Keratinocyte (primary cell): ENCODE data around the gene MYBPH. TPM values are rescaled to one million over a fixed set of nuclear protein-coding genes. Genes with fewer than 3 reads are reported as not detected.

Experiments
- DNase-seq: peaks from one replicate; pipeline ENCODE4 v3.0.0-alpha.2; 2011; ENCODE audit warnings: low read depth, missing footprints, low spot score
- FAIRE-seq: peaks from 2 replicates; lab custom pipeline; 2011; peaks lifted over from hg19 to GRCh38; lab: Jason Lieb, UNC
- H2AFZ ChIP-seq: 2 replicates; pipeline ENCODE4 v1.6.0; 2012; ENCODE audit warnings: low read length, control low read depth, inconsistent platforms; ENCODE audit not compliant: control insufficient read depth
- H3K27ac ChIP-seq: 2 replicates; pipeline ENCODE4 v1.5.1; 2011; ENCODE audit warnings: low read length; ENCODE audit not compliant: control insufficient read depth, insufficient read depth
- H3K27me3 ChIP-seq: 3 replicates; pipeline ENCODE4 v1.6.0; 2011; ENCODE audit warnings: low read length; ENCODE audit not compliant: control insufficient read depth, insufficient read depth; ENCODE audit errors: extremely low read depth
- H3K36me3 ChIP-seq, 2 experiments: 2 replicates in 1 of 2; 3 replicates in 1 of 2; pipeline ENCODE4 v1.5.1; 2011; ENCODE audit warnings: low read length in 2 of 2, mild to moderate bottlenecking in 1 of 2; ENCODE audit not compliant: control insufficient read depth in 2 of 2, insufficient read depth in 2 of 2; ENCODE audit errors: extremely low read depth in 1 of 2
- H3K4me1 ChIP-seq: 3 replicates; pipeline ENCODE4 v1.5.1; 2011; ENCODE audit warnings: low read length; ENCODE audit not compliant: control insufficient read depth, insufficient read depth; ENCODE audit errors: extremely low read depth
- H3K4me2 ChIP-seq: 3 replicates; pipeline ENCODE4 v1.6.0; 2011; ENCODE audit warnings: low read depth, low read length; ENCODE audit not compliant: control insufficient read depth, insufficient read depth; ENCODE audit errors: extremely low read depth
- H3K4me3 ChIP-seq, 3 experiments: fragments of 200-600 bp in 1 of 3; sonication (generic) in 1 of 3; 2 replicates in 2 of 3; 3 replicates in 1 of 3; pipeline ENCODE4 v1.5.1; 2011 to 2016; ENCODE audit warnings: low read length in 3 of 3, mild to moderate bottlenecking in 3 of 3, control low read depth in 2 of 3, inconsistent platforms in 1 of 3, low read depth in 1 of 3, mixed read lengths in 1 of 3, mixed run types in 1 of 3, moderate library complexity in 1 of 3; ENCODE audit not compliant: control insufficient read depth in 2 of 3, insufficient read depth in 2 of 3; ENCODE audit errors: extremely low read depth in 1 of 3
- H3K79me2 ChIP-seq: 2 replicates; pipeline ENCODE4 v1.6.0; 2012; ENCODE audit warnings: low read length; ENCODE audit not compliant: control insufficient read depth, insufficient read depth
- H3K9ac ChIP-seq: 3 replicates; pipeline ENCODE4 v1.6.0; 2011; ENCODE audit warnings: low read length; ENCODE audit not compliant: control insufficient read depth, insufficient read depth; ENCODE audit errors: extremely low read depth
- H3K9me1 ChIP-seq: 3 replicates; pipeline ENCODE4 v1.6.0; 2011; ENCODE audit warnings: low read length; ENCODE audit not compliant: control insufficient read depth, insufficient read depth; ENCODE audit errors: extremely low read depth
- H3K9me3 ChIP-seq: 2 replicates; pipeline ENCODE4 v1.5.1; 2012; ENCODE audit warnings: low read depth, low read length; ENCODE audit not compliant: control insufficient read depth
- H4K20me1 ChIP-seq: 3 replicates; pipeline ENCODE4 v1.6.0; 2011; ENCODE audit warnings: low read length; ENCODE audit not compliant: control insufficient read depth, insufficient read depth; ENCODE audit errors: extremely low read depth
- EZH2 ChIP-seq: IDR thresholded peaks from one replicate; pipeline ENCODE4 v1.6.1; 2012; ENCODE audit warnings: inconsistent platforms, mild to moderate bottlenecking, low read length, moderate library complexity
- dilution Hi-C: fragments of 300-500 bp; cut with MboI; formaldehyde crosslinking; loops from one replicate; pipeline ENCODE4 v1.7.0; 2020; ENCODE audit warnings: low sequenced_read_pairs; ENCODE audit not compliant: extremely low pct_ligation_motif_present
- polyA plus RNA-seq, 5 experiments: library from polyadenylated mRNA; depleted of rRNA in 3 of 5; stranded (reverse) in 3 of 5; stranded (forward) in 1 of 5; unstranded in 1 of 5; fragments of >200 nt; gene quantifications; 1 replicate in 1 of 5; 2 replicates in 3 of 5; 3 replicates in 1 of 5; pipeline versions ENCODE4 v1.2.1 to v1.2.3, GENCODE V29; 2011 to 2012; ENCODE audit warnings: missing spikeins in 2 of 5, low read depth in 1 of 5, low replicate concordance in 1 of 5
- TF ChIP-seq, protein P1 (sequence below), 3 experiments: IDR thresholded peaks in 1 of 3; conservative IDR thresholded peaks in 1 of 3; optimal IDR thresholded peaks in 1 of 3; 2 replicates in 2 of 3; 3 replicates in 1 of 3; pipeline versions ENCODE3 to v1.5.1; 2011; ENCODE audit warnings: low read length in 3 of 3, mild to moderate bottlenecking in 3 of 3, moderate library complexity in 2 of 3, control low read depth in 1 of 3, inconsistent platforms in 1 of 3; ENCODE audit not compliant: insufficient read depth in 2 of 3; ENCODE audit errors: extremely low read depth in 1 of 3

The MYBPH gene
- polyA plus RNA-seq, 1 donor (not counting 4 experiments of a cell fraction or from before 2014, with no cell fraction given): not detected

DNA sequence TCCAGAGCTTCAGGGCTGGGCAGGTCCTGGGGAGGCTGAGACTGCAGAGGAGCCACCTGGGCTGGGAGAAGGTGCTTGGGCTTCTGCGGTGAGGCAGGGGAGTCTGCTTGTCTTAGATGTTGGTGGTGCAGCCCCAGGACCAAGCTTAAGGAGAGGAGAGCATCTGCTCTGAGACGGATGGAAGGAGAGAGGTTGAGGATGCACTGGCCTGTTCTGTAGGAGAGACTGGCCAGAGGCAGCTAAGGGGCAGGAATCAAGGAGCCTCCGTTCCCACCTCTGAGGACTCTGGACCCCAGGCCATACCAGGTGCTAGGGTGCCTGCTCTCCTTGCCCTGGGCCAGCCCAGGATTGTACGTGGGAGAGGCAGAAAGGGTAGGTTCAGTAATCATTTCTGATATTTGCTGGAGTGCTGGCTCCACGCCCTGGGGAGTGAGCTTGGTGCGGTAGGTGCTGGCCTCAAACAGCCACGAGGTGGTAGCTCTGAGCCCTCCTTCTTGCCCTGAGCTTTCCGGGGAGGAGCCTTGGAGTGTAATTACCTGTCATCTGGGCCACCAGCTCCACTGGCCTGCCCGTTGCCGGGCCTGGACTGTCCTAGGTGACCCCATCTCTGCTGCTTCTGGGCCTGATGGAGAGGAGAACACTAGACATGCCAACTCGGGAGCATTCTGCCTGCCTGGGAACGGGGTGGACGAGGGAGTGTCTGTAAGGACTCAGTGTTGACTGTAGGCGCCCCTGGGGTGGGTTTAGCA is 9.3 kb downstream of the MYBPH start:
- Histone ChIP-seq H3K4me2 (no peak overlapping the region), H3K9me1 (no peaks in the 10 kb centered on the region), H4K20me1 (no peaks in the 10 kb centered on the region), H3K27me3 (peaks cover 22% of the 10 kb centered on the region), H2AFZ (no peak overlapping the region), H3K36me3 (no peaks in the 10 kb centered on the region), H3K9me3 (no peaks in the 10 kb centered on the region), H3K9ac (no peak overlapping the region), H3K27ac (no peak overlapping the region), H3K4me1 (no peaks in the 10 kb centered on the region), H3K4me3 (no peak overlapping the region), H3K79me2 (no peaks in the 10 kb centered on the region)
- TF ChIP-seq, protein P1, sequence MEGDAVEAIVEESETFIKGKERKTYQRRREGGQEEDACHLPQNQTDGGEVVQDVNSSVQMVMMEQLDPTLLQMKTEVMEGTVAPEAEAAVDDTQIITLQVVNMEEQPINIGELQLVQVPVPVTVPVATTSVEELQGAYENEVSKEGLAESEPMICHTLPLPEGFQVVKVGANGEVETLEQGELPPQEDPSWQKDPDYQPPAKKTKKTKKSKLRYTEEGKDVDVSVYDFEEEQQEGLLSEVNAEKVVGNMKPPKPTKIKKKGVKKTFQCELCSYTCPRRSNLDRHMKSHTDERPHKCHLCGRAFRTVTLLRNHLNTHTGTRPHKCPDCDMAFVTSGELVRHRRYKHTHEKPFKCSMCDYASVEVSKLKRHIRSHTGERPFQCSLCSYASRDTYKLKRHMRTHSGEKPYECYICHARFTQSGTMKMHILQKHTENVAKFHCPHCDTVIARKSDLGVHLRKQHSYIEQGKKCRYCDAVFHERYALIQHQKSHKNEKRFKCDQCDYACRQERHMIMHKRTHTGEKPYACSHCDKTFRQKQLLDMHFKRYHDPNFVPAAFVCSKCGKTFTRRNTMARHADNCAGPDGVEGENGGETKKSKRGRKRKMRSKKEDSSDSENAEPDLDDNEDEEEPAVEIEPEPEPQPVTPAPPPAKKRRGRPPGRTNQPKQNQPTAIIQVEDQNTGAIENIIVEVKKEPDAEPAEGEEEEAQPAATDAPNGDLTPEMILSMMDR (optimal IDR thresholded peaks at IDR 0.05 in 1 of 3, IDR thresholded peaks at IDR 0.05 in 1 of 3, conservative IDR thresholded peaks at IDR 0.05 in 1 of 3; ENCODE audit: extremely low read depth in 1 of 3, insufficient read depth in 2 of 3, low read length in 3 of 3): peak; percentile 33 to 58 (median 57)
- TF ChIP-seq EZH2: no peak
- no peak for DNase-seq
- dilution Hi-C loops: no loop called here
- no peak for FAIRE-seq

GRCh38 chr1:203165800-203166161 is 9.8 kb downstream of the MYBPH start:
- no peak for TF ChIP-seq EZH2
- TF ChIP-seq, protein P1 (optimal IDR thresholded peaks at IDR 0.05 in 1 of 3, IDR thresholded peaks at IDR 0.05 in 1 of 3, conservative IDR thresholded peaks at IDR 0.05 in 1 of 3; ENCODE audit: extremely low read depth in 1 of 3, insufficient read depth in 2 of 3, low read length in 3 of 3): no peak
- Histone ChIP-seq H3K27ac (no peak overlapping the region), H3K9me3 (no peaks in the 10 kb centered on the region), H3K4me1 (no peaks in the 10 kb centered on the region), H2AFZ (no peak overlapping the region), H3K36me3 (no peaks in the 10 kb centered on the region), H3K79me2 (no peaks in the 10 kb centered on the region), H3K27me3 (peaks cover 22% of the 10 kb centered on the region), H4K20me1 (no peaks in the 10 kb centered on the region), H3K4me2 (no peak overlapping the region), H3K9ac (no peak overlapping the region), H3K9me1 (no peaks in the 10 kb centered on the region), H3K4me3 (no peak overlapping the region)
- DNase-seq (no peak), FAIRE-seq (no peak)
- dilution Hi-C loops: no loop called here
